ENCODE measurements around the gene NXPE3.
A peak's percentile ranks its signal among the peaks of the same experiment; 100 is the strongest.

Gene NXPE3

GRCh38 chr3:101828691-101829436, 49.9 kb downstream of the NXPE3 start:
- Histone ChIP-seq H3K27ac (peak overlapping the region in 10 of 11 experiments; percentile 59 to 91 (median 80); a peak in 20 of 22 replicates), H3K4me1 (peaks cover 37 to 79% (median 56%) of the 10 kb centered on the region in 10 experiments), H3K4me3 (peak overlapping the region; percentile 56 to 76 (median 60); a peak in 19 of 20 replicates), H3K27me3 (no peaks in the 10 kb centered on the region), H3K4me2 (peak overlapping the region; percentile 73 to 97 (median 82)), H3K9ac (peak overlapping the region; percentile 71 to 87 (median 81)), H3K36me3 (peaks cover 0 to 26% (median 3%) of the 10 kb centered on the region in 11 experiments; a peak in 8 of 22 replicates), H3K9me3 (replicated peaks in 1 of 11) (no peaks in the 10 kb centered on the region), H4K20me1 (peaks cover 0 to 25% (median 0%) of the 10 kb centered on the region in 11 experiments; a peak in 1 of 22 replicates)
- no peak for TF ChIP-seq Cebpa-rat (IDR thresholded peaks at IDR 0.05)

GRCh38 chr3:101829437-101829830, 50.4 kb downstream of the NXPE3 start:
- Histone ChIP-seq H3K36me3 (peaks cover 0 to 32% (median 1%) of the 10 kb centered on the region in 11 experiments; a peak in 8 of 22 replicates), H3K27ac (peak overlapping the region in 10 of 11 experiments; percentile 19 to 91 (median 80); a peak in 14 of 22 replicates), H3K27me3 (no peaks in the 10 kb centered on the region), H3K4me3 (peak overlapping the region in 8 of 10 experiments; percentile 56 to 76 (median 60); a peak in 15 of 20 replicates), H3K4me1 (peaks cover 37 to 82% (median 60%) of the 10 kb centered on the region in 10 experiments), H3K9ac (peak overlapping the region; percentile 71 to 87 (median 81); a peak in 16 of 22 replicates), H4K20me1 (peaks cover 0 to 25% (median 0%) of the 10 kb centered on the region in 11 experiments; a peak in 1 of 22 replicates), H3K9me3 (replicated peaks in 1 of 11) (no peaks in the 10 kb centered on the region), H3K4me2 (peak overlapping the region; percentile 73 to 97 (median 82))
- no peak for TF ChIP-seq Cebpa-rat (IDR thresholded peaks at IDR 0.05)

- H3K9ac ChIP-seq = peak overlapping the region in 3 of 11 experiments; percentile 77 to 83 (median 77); a peak in 5 of 22 replicates
- peaks cover 37 to 82% (median 57%) of the 10 kb centered on the region in 10 experiments for H3K4me1 ChIP-seq
- no peaks in the 10 kb centered on the region for H3K27me3 ChIP-seq
- peak overlapping the region in 4 of 10 experiments; percentile 56 to 76 (median 63); a peak in 6 of 20 replicates for H3K4me3 ChIP-seq
- H4K20me1 ChIP-seq = peaks cover 0 to 25% (median 0%) of the 10 kb centered on the region in 11 experiments; a peak in 1 of 22 replicates
- H3K27ac ChIP-seq = peak overlapping the region in 2 of 11 experiments; percentile 81 to 91; a peak in 3 of 22 replicates
- H3K4me2 ChIP-seq = peak overlapping the region in 10 of 11 experiments; percentile 73 to 97 (median 81); a peak in 17 of 22 replicates
- H3K9me3 ChIP-seq (replicated peaks in 1 of 11) = no peaks in the 10 kb centered on the region
- TF ChIP-seq Cebpa-rat (IDR thresholded peaks at IDR 0.05) = no peak
- peaks cover 0 to 35% (median 0%) of the 10 kb centered on the region in 11 experiments; a peak in 7 of 22 replicates for H3K36me3 ChIP-seq
These were observed 50.9 kb downstream of the NXPE3 start for GRCh38 chr3:101829874-101830273.

GRCh38 chr3:101833446-101833974, 54.5 kb downstream of the NXPE3 start:
- Histone ChIP-seq H3K4me3 (no peak overlapping the region), H3K4me2 (peak overlapping the region in 5 of 11 experiments; percentile 5 to 68 (median 18); a peak in 8 of 22 replicates), H3K9ac (no peak overlapping the region), H4K20me1 (peaks cover 0 to 25% (median 0%) of the 10 kb centered on the region in 11 experiments; a peak in 1 of 22 replicates), H3K27ac (peak overlapping the region in 1 of 11 experiments; percentile 4; a peak in 1 of 22 replicates), H3K36me3 (peaks cover 0 to 43% (median 0%) of the 10 kb centered on the region in 11 experiments; a peak in 7 of 22 replicates), H3K27me3 (no peaks in the 10 kb centered on the region), H3K9me3 (replicated peaks in 1 of 11) (no peaks in the 10 kb centered on the region), H3K4me1 (peaks cover 11 to 97% (median 51%) of the 10 kb centered on the region in 10 experiments)
- TF ChIP-seq Cebpa-rat (IDR thresholded peaks at IDR 0.05) = no peak

- H3K27ac ChIP-seq = peak overlapping the region in 6 of 11 experiments; percentile 10 to 81 (median 56); a peak in 9 of 22 replicates
These were observed 56.7 kb downstream of the NXPE3 start for GRCh38 chr3:101835676-101836075.

GRCh38 chr3:101836160-101836559, 57.1 kb downstream of the NXPE3 start:
- peak overlapping the region in 4 of 11 experiments; percentile 66 to 77 (median 68); a peak in 8 of 22 replicates for H3K4me2 ChIP-seq
- no peak overlapping the region for H3K4me3 ChIP-seq
- peaks cover 0 to 88% (median 31%) of the 10 kb centered on the region in 10 experiments; a peak in 15 of 20 replicates for H3K4me1 ChIP-seq
- H3K27me3 ChIP-seq = no peaks in the 10 kb centered on the region
- peak overlapping the region in 7 of 11 experiments; percentile 10 to 81 (median 46); a peak in 9 of 22 replicates for H3K27ac ChIP-seq
- no peaks in the 10 kb centered on the region for H3K9me3 ChIP-seq (replicated peaks in 1 of 11)
- H3K9ac ChIP-seq = no peak overlapping the region; a peak in 1 of 22 replicates
- H3K36me3 ChIP-seq = peaks cover 0 to 49% (median 0%) of the 10 kb centered on the region in 11 experiments; a peak in 6 of 22 replicates
- TF ChIP-seq Cebpa-rat (IDR thresholded peaks at IDR 0.05) = no peak
- peaks cover 0 to 26% (median 0%) of the 10 kb centered on the region in 11 experiments; a peak in 2 of 22 replicates for H4K20me1 ChIP-seq

More at GRCh38 chr3:101835676-101836075, 56.7 kb downstream of the NXPE3 start:
- Histone ChIP-seq H3K36me3 (peaks cover 0 to 44% (median 0%) of the 10 kb centered on the region in 11 experiments; a peak in 6 of 22 replicates), H3K9me3 (replicated peaks in 1 of 11) (no peaks in the 10 kb centered on the region), H3K4me2 (peak overlapping the region in 4 of 11 experiments; percentile 66 to 77 (median 68); a peak in 8 of 22 replicates), H3K4me3 (no peak overlapping the region), H3K9ac (no peak overlapping the region; a peak in 1 of 22 replicates), H3K4me1 (peaks cover 0 to 92% (median 31%) of the 10 kb centered on the region in 10 experiments; a peak in 15 of 20 replicates), H3K27me3 (no peaks in the 10 kb centered on the region), H4K20me1 (peaks cover 0 to 26% (median 0%) of the 10 kb centered on the region in 11 experiments; a peak in 2 of 22 replicates)
- no peak for TF ChIP-seq Cebpa-rat (IDR thresholded peaks at IDR 0.05)

- peaks cover 0 to 80% (median 31%) of the 10 kb centered on the region in 10 experiments; a peak in 15 of 20 replicates for H3K4me1 ChIP-seq
- peak overlapping the region in 9 of 11 experiments; percentile 5 to 81 (median 55); a peak in 14 of 22 replicates for H3K27ac ChIP-seq
- H3K4me2 ChIP-seq = peak overlapping the region in 8 of 11 experiments; percentile 5 to 77 (median 66); a peak in 15 of 22 replicates
These were observed 57.9 kb downstream of the NXPE3 start for GRCh38 chr3:101836652-101837598.

More at GRCh38 chr3:101836652-101837598, 57.9 kb downstream of the NXPE3 start:
- TF ChIP-seq Cebpa-rat (IDR thresholded peaks at IDR 0.05) = peak in 3 of 11 experiments; percentile 46 to 58 (median 57); a peak in 5 of 22 replicates
- H3K36me3 ChIP-seq = peaks cover 0 to 48% (median 0%) of the 10 kb centered on the region in 11 experiments; a peak in 6 of 22 replicates
- H3K4me3 ChIP-seq = no peak overlapping the region
- no peaks in the 10 kb centered on the region for H3K27me3 ChIP-seq
- peak overlapping the region in 4 of 11 experiments; percentile 25 to 49 (median 44); a peak in 5 of 22 replicates for H3K9ac ChIP-seq
- peaks cover 0 to 20% (median 0%) of the 10 kb centered on the region in 11 experiments; a peak in 2 of 22 replicates for H4K20me1 ChIP-seq
- H3K9me3 ChIP-seq (replicated peaks in 1 of 11) = 0 out of 22 replicates have a peak, but pooled peaks cover 0 to under 1% (median 0%) of the 10 kb centered on the region in 11 experiments
